ENCODE measurements around the gene PXDN. TPM values are rescaled to one million over a fixed set of nuclear protein-coding genes. Genes with fewer than 3 reads are reported as not detected.

PXDN gene
- total and polyA plus RNA-seq, 2 donors (not counting 3 experiments of a cell fraction or from before 2014, with no cell fraction given): 231 to 308 TPM

GRCh38 chr2:1791006-1791605 lies 46.8 kb upstream of the PXDN start:
- no peak for FAIRE-seq

More at GRCh38 chr2:1791006-1791605, 46.8 kb upstream of the PXDN start:
- Histone ChIP-seq H3K9me1 (replicated peaks; ENCODE audit: control insufficient read depth, extremely low read depth, insufficient read depth, low read length) (no peaks in the 10 kb centered on the region), H3K9me3 (replicated peaks; ENCODE audit: control insufficient read depth, insufficient read depth, low read length) (no peaks in the 10 kb centered on the region), H3K4me1 (ENCODE audit: control insufficient read depth, extremely low read depth, insufficient read depth, low read length) (no peaks in the 10 kb centered on the region), H4K20me1 (replicated peaks; ENCODE audit: control insufficient read depth, extremely low read depth, insufficient read depth, low read length) (no peaks in the 10 kb centered on the region), H3K4me3 (replicated peaks in 1 of 3; ENCODE audit: insufficient read depth in 1 of 3, low read depth in 1 of 3, low read length in 3 of 3) (no peak overlapping the region), H3K27ac (ENCODE audit: insufficient read depth, low read depth, low read length) (no peak overlapping the region), H3K79me2 (ENCODE audit: control insufficient read depth, insufficient read depth, low read length) (no peaks in the 10 kb centered on the region), H3K9ac (replicated peaks; ENCODE audit: extremely low read depth, insufficient read depth, low read length) (no peak overlapping the region), H3K27me3 (ENCODE audit: control insufficient read depth in 2 of 2, insufficient read depth in 2 of 2, low read length in 2 of 2) (peaks cover 0 to 9% of the 10 kb centered on the region in 2 experiments), H3K4me2 (ENCODE audit: insufficient read depth, low read length) (no peak overlapping the region), H3K36me3 (ENCODE audit: control insufficient read depth in 2 of 2, extremely low read depth in 1 of 2, insufficient read depth in 2 of 2, low read length in 2 of 2) (no peaks in the 10 kb centered on the region), H2AFZ (ENCODE audit: low read depth, low read length) (no peak overlapping the region)
- no TSS peak for BruUV-seq (replicated peaks)
- ChIA-PET POLR2A (no interaction called here), CTCF (interaction anchor here (2.7 kb wide), 1 partner anchor 21 kb away, joined by 6 read pairs; no protein-coding TSS in a partner anchor)
- DNase-seq (ENCODE audit: low read depth, low spot score): no peak
- intact Hi-C loops (cut with micrococcal nuclease) (loop anchor here (2.0 kb wide), 1 partner anchor 32 kb away; no protein-coding TSS in a partner anchor), dilution Hi-C loops (cut with MboI; ENCODE audit: extremely low pct_ligation_motif_present, low sequenced_read_pairs) (no loop called here)
- TF ChIP-seq POLR2AphosphoS5 (IDR thresholded peaks at IDR 0.05; ENCODE audit: insufficient read depth, low read depth, low read length) (no peak), MYC (IDR thresholded peaks at IDR 0.05; ENCODE audit: low read depth, low read length) (no peak), EZH2 (IDR thresholded peaks at IDR 0.05; ENCODE audit: borderline replicate concordance, low read depth, low read length, severe bottlenecking) (no peak), POLR2A (IDR thresholded peaks at IDR 0.05; ENCODE audit: low read depth, low read length) (no peak), MAX (IDR thresholded peaks at IDR 0.05; ENCODE audit: insufficient read depth, insufficient read length) (no peak), JUN (IDR thresholded peaks at IDR 0.05; ENCODE audit: borderline replicate concordance, insufficient read depth, insufficient read length, low read depth) (no peak), FOS (IDR thresholded peaks at IDR 0.05; ENCODE audit: borderline replicate concordance, insufficient read depth, low read length) (no peak), CTCF (IDR thresholded peaks at IDR 0.05; ENCODE audit: extremely low read depth in 1 of 2, insufficient read depth in 1 of 2, low read depth in 1 of 2, low read length in 2 of 2) (no peak), GATA2 (IDR thresholded peaks at IDR 0.05; ENCODE audit: insufficient read depth, insufficient read length, low read depth, low read length) (no peak)
